ENCODE results near the gene PLPPR4. TPM values are rescaled to one million over a fixed set of nuclear protein-coding genes. Genes with fewer than 3 reads are reported as not detected.

Gene PLPPR4
- total and polyA plus RNA-seq, 10 donors: 0.06 to 1.6 (median 0.39) TPM

- Histone ChIP-seq H3K4me3 (no peak overlapping the region), H3K27me3 (replicated peaks in 1 of 7) (no peaks in the 10 kb centered on the region), H3K4me1 (no peaks in the 10 kb centered on the region), H3K27ac (no peak overlapping the region), H3K9me3 (no peaks in the 10 kb centered on the region), H3K36me3 (no peaks in the 10 kb centered on the region)
- TF ChIP-seq POLR2AphosphoS5 (IDR thresholded peaks at IDR 0.05): no peak
- TF ChIP-seq, protein P1, sequence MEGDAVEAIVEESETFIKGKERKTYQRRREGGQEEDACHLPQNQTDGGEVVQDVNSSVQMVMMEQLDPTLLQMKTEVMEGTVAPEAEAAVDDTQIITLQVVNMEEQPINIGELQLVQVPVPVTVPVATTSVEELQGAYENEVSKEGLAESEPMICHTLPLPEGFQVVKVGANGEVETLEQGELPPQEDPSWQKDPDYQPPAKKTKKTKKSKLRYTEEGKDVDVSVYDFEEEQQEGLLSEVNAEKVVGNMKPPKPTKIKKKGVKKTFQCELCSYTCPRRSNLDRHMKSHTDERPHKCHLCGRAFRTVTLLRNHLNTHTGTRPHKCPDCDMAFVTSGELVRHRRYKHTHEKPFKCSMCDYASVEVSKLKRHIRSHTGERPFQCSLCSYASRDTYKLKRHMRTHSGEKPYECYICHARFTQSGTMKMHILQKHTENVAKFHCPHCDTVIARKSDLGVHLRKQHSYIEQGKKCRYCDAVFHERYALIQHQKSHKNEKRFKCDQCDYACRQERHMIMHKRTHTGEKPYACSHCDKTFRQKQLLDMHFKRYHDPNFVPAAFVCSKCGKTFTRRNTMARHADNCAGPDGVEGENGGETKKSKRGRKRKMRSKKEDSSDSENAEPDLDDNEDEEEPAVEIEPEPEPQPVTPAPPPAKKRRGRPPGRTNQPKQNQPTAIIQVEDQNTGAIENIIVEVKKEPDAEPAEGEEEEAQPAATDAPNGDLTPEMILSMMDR (IDR thresholded peaks at IDR 0.05 in 8 of 11, conservative IDR thresholded peaks at IDR 0.05 in 3 of 11): no peak
- no peak for TF ChIP-seq POLR2A (IDR thresholded peaks at IDR 0.05)
- no peak for DNase-seq
- WGBS, 5 donors: 52 to 65% (median 57%) methylated on average over 5 of the region's 5 CpGs
- intact Hi-C loops (cut with DNase I; ENCODE audit: low total_unique reads): no loop called here
These were observed 84.3 kb downstream of the PLPPR4 start for GRCh38 chr1:99348397-99349132.

GRCh38 chr1:99352821-99353220, 88.5 kb downstream of the PLPPR4 start:
- Histone ChIP-seq H3K36me3 (no peaks in the 10 kb centered on the region), H3K4me3 (no peak overlapping the region), H3K27ac (no peak overlapping the region), H3K27me3 (replicated peaks in 1 of 7) (no peaks in the 10 kb centered on the region), H3K4me1 (no peaks in the 10 kb centered on the region), H3K9me3 (no peaks in the 10 kb centered on the region)
- intact Hi-C loops (cut with DNase I; ENCODE audit: low total_unique reads): no loop called here
- no peak for DNase-seq
- WGBS, 5 donors: 85 to 91% (median 89%) methylated on average over 2 of the region's 2 CpGs
- TF ChIP-seq POLR2AphosphoS5 (IDR thresholded peaks at IDR 0.05) (no peak), POLR2A (IDR thresholded peaks at IDR 0.05) (no peak)
- TF ChIP-seq, protein P1 (IDR thresholded peaks at IDR 0.05 in 8 of 11, conservative IDR thresholded peaks at IDR 0.05 in 3 of 11): no peak

- TF ChIP-seq POLR2AphosphoS5 (IDR thresholded peaks at IDR 0.05) (no peak), POLR2A (IDR thresholded peaks at IDR 0.05) (no peak)
- TF ChIP-seq, protein P1 (IDR thresholded peaks at IDR 0.05 in 8 of 11, conservative IDR thresholded peaks at IDR 0.05 in 3 of 11): no peak
- no peak overlapping the region for H3K27ac ChIP-seq
- no peaks in the 10 kb centered on the region for H3K4me1 ChIP-seq
- H3K4me3 ChIP-seq: no peak overlapping the region
- intact Hi-C loops (cut with DNase I; ENCODE audit: low total_unique reads): no loop called here
- H3K27me3 ChIP-seq (replicated peaks in 1 of 7): no peaks in the 10 kb centered on the region
- H3K36me3 ChIP-seq: no peaks in the 10 kb centered on the region
- no peaks in the 10 kb centered on the region for H3K9me3 ChIP-seq
- no peak for DNase-seq
These were observed 94.5 kb downstream of the PLPPR4 start for GRCh38 chr1:99358770-99359169.
